IMR-90 (cell line): ENCODE data around the gene RPS2. TPM values are rescaled to one million over a fixed set of nuclear protein-coding genes. Genes with fewer than 3 reads are reported as not detected.

ENCODE experiments used
- ATAC-seq: fragments of 200-7000 bp; cut with Tn5 transposase; 2 replicates; pipeline ENCODE4 v1.9.1; 2020; ENCODE audit warnings: low read depth, mild to moderate bottlenecking, moderate library complexity
- BruUV-seq: library from RNA; stranded (reverse); fragments of 400-500 nt; replicated peaks from 2 replicates; lab custom pipeline; 2021; lab: Mats Ljungman, UMichigan
- CTCF ChIA-PET: fragments of 300-600 bp; formaldehyde crosslinking; extraction: SDS; loops from one replicate; lab custom pipeline; 2021; ENCODE audit warnings: antibody characterized with exemption; lab: Yijun Ruan, JAX
- POLR2A ChIA-PET: fragments of 300-600 bp; sonication (Branson Sonifier 250); formaldehyde crosslinking; loops from one replicate; lab custom pipeline; 2022; ENCODE audit warnings: antibody characterized with exemption; ENCODE audit not compliant: unreplicated experiment; lab: Charles Lee
- DNase-seq: peaks from one replicate; pipeline ENCODE4 v3.0.0; 2013
- H2AFZ ChIP-seq: replicated peaks from 2 replicates; pipeline ENCODE3; 2013; ENCODE audit warnings: low read length, mild to moderate bottlenecking; ENCODE audit not compliant: poor library complexity
- H2AK5ac ChIP-seq: 2 replicates; pipeline ENCODE4 v1.6.1; 2013; ENCODE audit warnings: low read depth, low read length, inconsistent platforms
- H2AK9ac ChIP-seq: replicated peaks from 2 replicates; pipeline ENCODE3; 2013; ENCODE audit warnings: mild to moderate bottlenecking, low read depth, low read length, moderate library complexity; ENCODE audit not compliant: poor library complexity
- H2BK120ac ChIP-seq: 2 replicates; pipeline ENCODE4 v1.6.1; 2013; ENCODE audit warnings: low read depth, low read length, inconsistent platforms
- H2BK15ac ChIP-seq: 3 replicates; pipeline ENCODE4 v1.6.1; 2013; ENCODE audit warnings: low read depth, low read length, inconsistent platforms
- H2BK20ac ChIP-seq: 2 replicates; pipeline ENCODE4 v1.6.1; 2013; ENCODE audit warnings: low read depth, mild to moderate bottlenecking, inconsistent platforms, low read length, moderate library complexity
- H2BK5ac ChIP-seq: 2 replicates; pipeline ENCODE4 v1.6.1; 2013; ENCODE audit warnings: mild to moderate bottlenecking, low read depth, low read length, inconsistent platforms; ENCODE audit not compliant: poor library complexity, severe bottlenecking
- H3K14ac ChIP-seq: replicated peaks from 2 replicates; pipeline ENCODE4 v1.6.1; 2013; ENCODE audit warnings: low read depth, low read length, inconsistent platforms
- H3K18ac ChIP-seq: 2 replicates; pipeline ENCODE4 v1.6.1; 2013; ENCODE audit warnings: low read depth, low read length, control low read depth
- H3K23ac ChIP-seq: 2 replicates; pipeline ENCODE4 v1.6.1; 2013; ENCODE audit warnings: low read depth, low read length, inconsistent platforms
- H3K27ac ChIP-seq: 2 replicates; pipeline ENCODE4 v1.5.1; 2013; ENCODE audit warnings: mild to moderate bottlenecking, control low read depth, low read length; ENCODE audit not compliant: insufficient read depth
- H3K27me3 ChIP-seq: 2 replicates; pipeline ENCODE4 v1.6.1; 2013; ENCODE audit warnings: low read length; ENCODE audit not compliant: control insufficient read depth, insufficient read depth
- H3K36me3 ChIP-seq: 2 replicates; pipeline ENCODE4 v1.6.1; 2013; ENCODE audit warnings: low read length, mixed read lengths; ENCODE audit not compliant: control insufficient read depth, insufficient read depth
- H3K4ac ChIP-seq: 2 replicates; pipeline ENCODE4 v1.6.1; 2013; ENCODE audit warnings: low read depth, low read length, inconsistent platforms
- H3K4me1 ChIP-seq: 2 replicates; pipeline ENCODE4 v1.6.1; 2013; ENCODE audit warnings: low read length, mixed read lengths; ENCODE audit not compliant: control insufficient read depth, insufficient read depth
- H3K4me2 ChIP-seq: 2 replicates; pipeline ENCODE4 v1.6.1; 2013; ENCODE audit warnings: low read depth, mild to moderate bottlenecking, control low read depth, low read length, moderate library complexity
- H3K4me3 ChIP-seq: 2 replicates; pipeline ENCODE4 v1.5.1; 2013; ENCODE audit warnings: low read depth, mild to moderate bottlenecking, control low read depth, low read length, moderate library complexity; ENCODE audit not compliant: insufficient read depth
- H3K56ac ChIP-seq: 2 replicates; pipeline ENCODE4 v1.6.1; 2013; ENCODE audit warnings: low read length, inconsistent platforms; ENCODE audit not compliant: insufficient read depth; ENCODE audit errors: extremely low read depth
- H3K79me1 ChIP-seq, 2 experiments: 2 replicates each; pipeline ENCODE4 v1.6.1; 2013; ENCODE audit warnings: low read length in 2 of 2, inconsistent platforms in 1 of 2, low read depth in 1 of 2
- H3K9ac ChIP-seq: 2 replicates; pipeline ENCODE4 v1.6.1; 2013; ENCODE audit warnings: low read depth, low read length, control low read depth
- H3K9me1 ChIP-seq: 2 replicates; pipeline ENCODE4 v1.6.1; 2013; ENCODE audit warnings: low read length, inconsistent platforms; ENCODE audit not compliant: insufficient read depth
- H3K9me3 ChIP-seq: 2 replicates; pipeline ENCODE4 v1.6.1; 2013; ENCODE audit warnings: low read length; ENCODE audit not compliant: control insufficient read depth, insufficient read depth
- H4K20me1 ChIP-seq: 2 replicates; pipeline ENCODE4 v1.6.1; 2013; ENCODE audit warnings: low read length, inconsistent platforms; ENCODE audit not compliant: insufficient read depth
- H4K5ac ChIP-seq: 2 replicates; pipeline ENCODE4 v1.6.1; 2013; ENCODE audit warnings: mild to moderate bottlenecking, low read depth, low read length, control low read depth
- H4K8ac ChIP-seq, 2 experiments: 2 replicates each; pipeline ENCODE4 v1.6.1; 2013; ENCODE audit warnings: low read depth in 2 of 2, low read length in 2 of 2, control low read depth in 1 of 2, inconsistent platforms in 1 of 2
- H4K91ac ChIP-seq: 2 replicates; pipeline ENCODE4 v1.6.1; 2013; ENCODE audit warnings: low read depth, low read length, inconsistent platforms; ENCODE audit not compliant: insufficient read depth
- BHLHE40 ChIP-seq: fragments of 150-350 bp; IDR thresholded peaks from 2 replicates; pipeline ENCODE4 v1.6.1; 2016; ENCODE audit warnings: mild to moderate bottlenecking, low read depth, low read length
- CEBPB ChIP-seq: IDR thresholded peaks from 2 replicates; pipeline ENCODE4 v1.6.1; 2012; ENCODE audit warnings: low read depth, low read length, improper control_type of control experiment
- CHD1 ChIP-seq: IDR thresholded peaks from 2 replicates; pipeline ENCODE4 v1.6.1; 2012; ENCODE audit warnings: low read depth, low read length, improper control_type of control experiment
- ELK1 ChIP-seq: fragments of 150-350 bp; IDR thresholded peaks from 2 replicates; pipeline ENCODE4 v1.6.1; 2016; ENCODE audit warnings: low read depth, mild to moderate bottlenecking, low read length, moderate library complexity, borderline replicate concordance
- FOS ChIP-seq: fragments of 150-350 bp; IDR thresholded peaks from 2 replicates; pipeline ENCODE4 v1.6.1; 2016; ENCODE audit warnings: low read depth, low read length
- MAFK ChIP-seq: IDR thresholded peaks from 2 replicates; pipeline ENCODE4 v1.6.1; 2012; ENCODE audit warnings: low read depth, low read length, improper control_type of control experiment
- MAZ ChIP-seq: IDR thresholded peaks from 2 replicates; pipeline ENCODE4 v1.6.1; 2012; ENCODE audit warnings: low read depth, mild to moderate bottlenecking, low read length, improper control_type of control experiment, moderate library complexity, borderline replicate concordance
- NFE2L2 ChIP-seq: fragments of 150-350 bp; IDR thresholded peaks from 2 replicates; pipeline ENCODE4 v1.6.1; 2016; ENCODE audit warnings: low read depth, mild to moderate bottlenecking, low read length
- POLR2A ChIP-seq: IDR thresholded peaks from 2 replicates; pipeline ENCODE4 v1.6.1; 2012; ENCODE audit warnings: mild to moderate bottlenecking, low read depth, low read length
- RAD21 ChIP-seq: IDR thresholded peaks from 2 replicates; pipeline ENCODE4 v1.6.1; 2012; ENCODE audit warnings: low read length, improper control_type of control experiment
- RCOR1 ChIP-seq: IDR thresholded peaks from 2 replicates; pipeline ENCODE4 v1.6.1; 2012; ENCODE audit warnings: mild to moderate bottlenecking, low read length, improper control_type of control experiment; ENCODE audit not compliant: insufficient replicate concordance
- RFX5 ChIP-seq: IDR thresholded peaks from 2 replicates; pipeline ENCODE4 v1.8.0; 2012; ENCODE audit warnings: low read depth, mild to moderate bottlenecking, low read length, moderate library complexity
- SMC3 ChIP-seq: fragments of 150-350 bp; IDR thresholded peaks from 2 replicates; pipeline ENCODE4 v1.6.1; 2016; ENCODE audit warnings: low read depth, mild to moderate bottlenecking, antibody characterized with exemption, low read length, moderate library complexity
- WGBS, 2 experiments: methylation state at CpG; one replicate each; pipeline versions ENCODE4 v1.1.5 to v1.1.7; 2013; ENCODE audit warnings: missing lambda C conversion rate in 2 of 2; ENCODE audit not compliant: insufficient read length in 1 of 2; ENCODE audit errors: extremely low coverage in 2 of 2; 5-methylcytosine and 5-hydroxymethylcytosine counted together
- dilution Hi-C: fragments of 300-500 bp; cut with HindIII; formaldehyde crosslinking; loops from one replicate; pipeline ENCODE4 v1.14.3; 2018; ENCODE audit warnings: low sequenced_read_pairs; ENCODE audit not compliant: unreplicated experiment
- in situ Hi-C: fragments of 300-500 bp; cut with MboI; formaldehyde crosslinking; loops from 3 replicates; pipeline ENCODE4 v1.14.3; 2019; ENCODE audit warnings: low sequenced_read_pairs, inconsistent platforms, mixed read lengths
- intact Hi-C: fragments of 100-400 bp; cut with micrococcal nuclease; formaldehyde crosslinking; loops from 2 replicates; pipeline ENCODE4 v1.10.0; 2022
- polyA plus RNA-seq, 3 experiments: library from polyadenylated mRNA; depleted of rRNA; stranded (reverse); fragments of >200 nt; gene quantifications; 2 replicates each; pipeline ENCODE4 v1.2.3, GENCODE V29; 2012; ENCODE audit warnings: low replicate concordance in 1 of 3
- total RNA-seq: library from RNA; depleted of rRNA; stranded (reverse); fragments of >200 nt; gene quantifications from 2 replicates; pipeline ENCODE4 v1.2.3, GENCODE V29; 2012

RPS2 gene
- total and polyA plus RNA-seq, 2 of the 4 experiments (the other 2 are of a cell fraction): 2,703 to 6,941 TPM

GRCh38 chr16:1933097-1933661, 31.4 kb downstream of the RPS2 start:
- no peaks in the 10 kb centered on the region for H3K9me3 ChIP-seq
- H3K9me1 ChIP-seq: no peaks in the 10 kb centered on the region
- intact Hi-C loops (no loop called here), dilution Hi-C loops (no loop called here), in situ Hi-C loops (loop anchor here (5.0 kb wide), 1 partner anchor 71 kb away; no protein-coding TSS in a partner anchor)
- H3K18ac ChIP-seq: no peak overlapping the region
- H3K4me3 ChIP-seq: no peak overlapping the region
- H2BK15ac ChIP-seq: no peak overlapping the region
- H2AFZ ChIP-seq: no peak overlapping the region
- no peak overlapping the region for H3K4me2 ChIP-seq
- H2AK5ac ChIP-seq: no peak overlapping the region
- H3K27me3 ChIP-seq: peaks cover 4% of the 10 kb centered on the region; the same call in 1 of the 2 replicates
- no peak overlapping the region for H3K27ac ChIP-seq
- no peak overlapping the region for H3K23ac ChIP-seq
- no peak overlapping the region for H2BK20ac ChIP-seq
- H3K9ac ChIP-seq: no peak overlapping the region
- ChIA-PET CTCF (no interaction called here), POLR2A (no interaction called here)
- no peak overlapping the region for H2BK120ac ChIP-seq
- H4K5ac ChIP-seq: no peak overlapping the region
- H3K56ac ChIP-seq: no peak overlapping the region
- H4K20me1 ChIP-seq: no peaks in the 10 kb centered on the region
- no TSS peak for BruUV-seq
- H4K91ac ChIP-seq: no peak overlapping the region
- H3K4ac ChIP-seq: no peak overlapping the region
- no peak overlapping the region for H3K14ac ChIP-seq
- DNase-seq (no peak), ATAC-seq (no peak)
- no peaks in the 10 kb centered on the region for H3K79me1 ChIP-seq
- no peak overlapping the region for H2BK5ac ChIP-seq
- 74% methylated on average over 15 of the region's 23 CpGs; no CpG with 5 or more reads in 1 of the 2 experiments for WGBS, 2 experiments
- H3K36me3 ChIP-seq: peaks cover 8% of the 10 kb centered on the region
- H3K4me1 ChIP-seq: no peaks in the 10 kb centered on the region
- TF ChIP-seq RCOR1: no peak
- no peak for TF ChIP-seq MAZ
- no peak for TF ChIP-seq SMC3
- no peak for TF ChIP-seq RAD21
- TF ChIP-seq NFE2L2: no peak
- no peak for TF ChIP-seq MAFK
- TF ChIP-seq ELK1: no peak
- no peak for TF ChIP-seq FOS
- TF ChIP-seq CHD1: no peak
- no peak for TF ChIP-seq CEBPB
- TF ChIP-seq POLR2A: no peak
- no peak for TF ChIP-seq RFX5
- TF ChIP-seq BHLHE40: no peak
- peak overlapping the region; percentile 15 for H2AK9ac ChIP-seq
- no peak overlapping the region for H4K8ac ChIP-seq
